IPS-15b (cell line): ENCODE data around the gene ZFAND4.
"Not testable (repeated sequence)": the region's sequence is repeated elsewhere in the genome, so short reads cannot be mapped to it uniquely, and the experiment has no call there.

Source experiments
- H3K27me3 ChIP-seq: one replicate; pipeline ENCODE4 v1.6.1; 2013; ENCODE audit warnings: low read length; ENCODE audit not compliant: control insufficient read depth, insufficient read depth
- H3K36me3 ChIP-seq: one replicate; pipeline ENCODE4 v1.6.1; 2013; ENCODE audit warnings: low read length; ENCODE audit not compliant: control insufficient read depth, insufficient read depth
- H3K4me1 ChIP-seq: one replicate; pipeline ENCODE4 v1.6.1; 2013; ENCODE audit warnings: mild to moderate bottlenecking, low read length; ENCODE audit not compliant: control insufficient read depth, insufficient read depth
- H3K4me3 ChIP-seq: one replicate; pipeline ENCODE4 v1.5.1; 2013; ENCODE audit warnings: low read depth, low read length
- H3K9ac ChIP-seq: one replicate; pipeline ENCODE4 v1.6.1; 2013; ENCODE audit warnings: low read depth, mild to moderate bottlenecking, low read length
- H3K9me3 ChIP-seq: one replicate; pipeline ENCODE4 v1.6.1; 2013; ENCODE audit warnings: mild to moderate bottlenecking, low read length; ENCODE audit not compliant: control insufficient read depth, insufficient read depth

ZFAND4 gene

GRCh38 chr10:45657033-45657926, 15.3 kb downstream of the ZFAND4 start:
- Histone ChIP-seq H3K27me3 (no peaks in the 10 kb centered on the region), H3K36me3 (no peaks in the 10 kb centered on the region), H3K4me1 (no peaks in the 10 kb centered on the region), H3K9ac (no peak overlapping the region), H3K4me3 (no peak overlapping the region), H3K9me3 (no peaks in the 10 kb centered on the region)

- Histone ChIP-seq H3K4me3 (no peak overlapping the region), H3K4me1 (no peaks in the 10 kb centered on the region), H3K36me3 (no peaks in the 10 kb centered on the region), H3K27me3 (no peaks in the 10 kb centered on the region), H3K9me3 (no peaks in the 10 kb centered on the region), H3K9ac (no peak overlapping the region)
These were observed 17.4 kb downstream of the ZFAND4 start for GRCh38 chr10:45655219-45655618.

GRCh38 chr10:45654753-45655141, 17.8 kb downstream of the ZFAND4 start:
- not testable (repeated sequence) for H3K36me3 ChIP-seq, H3K4me3 ChIP-seq, H3K4me1 ChIP-seq, H3K9ac ChIP-seq, H3K27me3 ChIP-seq, H3K9me3 ChIP-seq

GRCh38 chr10:45653454-45653853, 19.1 kb downstream of the ZFAND4 start:
- no peaks in the 10 kb centered on the region for H3K36me3 ChIP-seq
- no peaks in the 10 kb centered on the region for H3K9me3 ChIP-seq
- H3K9ac ChIP-seq, result no peak overlapping the region
- no peaks in the 10 kb centered on the region for H3K27me3 ChIP-seq
- no peak overlapping the region for H3K4me3 ChIP-seq
- H3K4me1 ChIP-seq, result no peaks in the 10 kb centered on the region

DNA sequence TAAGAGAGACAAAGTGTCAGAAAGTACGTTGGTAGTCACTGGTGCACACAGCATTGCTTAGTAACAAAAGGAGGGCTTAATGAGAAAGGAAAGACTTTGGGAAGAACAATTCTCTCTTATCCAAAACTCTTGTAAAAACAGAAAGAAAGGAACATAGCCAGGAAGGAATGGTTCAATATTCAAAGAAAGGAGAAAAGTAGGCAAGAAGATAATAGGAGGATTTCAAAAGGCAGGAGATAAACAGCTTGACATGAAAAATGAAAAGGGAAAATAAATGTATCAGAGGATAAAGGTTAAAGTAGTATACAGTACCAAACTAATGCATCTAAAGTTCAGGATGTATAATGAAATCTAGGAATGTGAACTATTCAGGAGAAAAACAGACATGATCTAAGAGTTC, 20.1 kb downstream of the ZFAND4 start:
- H3K4me1 ChIP-seq, result no peaks in the 10 kb centered on the region
- no peaks in the 10 kb centered on the region for H3K9me3 ChIP-seq
- H3K36me3 ChIP-seq, result peaks cover 3% of the 10 kb centered on the region
- H3K9ac ChIP-seq, result no peak overlapping the region
- no peaks in the 10 kb centered on the region for H3K27me3 ChIP-seq
- H3K4me3 ChIP-seq, result no peak overlapping the region

- H3K4me1 ChIP-seq, result no peaks in the 10 kb centered on the region
- H3K27me3 ChIP-seq, result no peaks in the 10 kb centered on the region
- no peak overlapping the region for H3K9ac ChIP-seq
- H3K9me3 ChIP-seq, result no peaks in the 10 kb centered on the region
- H3K36me3 ChIP-seq, result peaks cover 10% of the 10 kb centered on the region
- no peak overlapping the region for H3K4me3 ChIP-seq
These were observed 23.3 kb downstream of the ZFAND4 start for GRCh38 chr10:45649296-45649695.

GRCh38 chr10:45647118-45647517, 25.5 kb downstream of the ZFAND4 start:
- H3K9ac ChIP-seq, result no peak overlapping the region
- H3K9me3 ChIP-seq, result no peaks in the 10 kb centered on the region
- H3K4me1 ChIP-seq, result no peaks in the 10 kb centered on the region
- H3K27me3 ChIP-seq, result no peaks in the 10 kb centered on the region
- peaks cover 10% of the 10 kb centered on the region for H3K36me3 ChIP-seq
- H3K4me3 ChIP-seq, result no peak overlapping the region

GRCh38 chr10:45646384-45647050, 26.1 kb downstream of the ZFAND4 start:
- no peaks in the 10 kb centered on the region for H3K4me1 ChIP-seq
- H3K9ac ChIP-seq, result no peak overlapping the region
- no peaks in the 10 kb centered on the region for H3K9me3 ChIP-seq
- H3K27me3 ChIP-seq, result no peaks in the 10 kb centered on the region
- peaks cover 10% of the 10 kb centered on the region for H3K36me3 ChIP-seq
- no peak overlapping the region for H3K4me3 ChIP-seq

GRCh38 chr10:45644527-45644926, 28.0 kb downstream of the ZFAND4 start:
- H3K36me3 ChIP-seq, result peaks cover 10% of the 10 kb centered on the region
- no peaks in the 10 kb centered on the region for H3K9me3 ChIP-seq

GRCh38 chr10:45640941-45641340, 31.6 kb downstream of the ZFAND4 start:
- H3K9me3 ChIP-seq, result no peaks in the 10 kb centered on the region
- H3K9ac ChIP-seq, result no peak overlapping the region
- no peaks in the 10 kb centered on the region for H3K27me3 ChIP-seq
- H3K4me3 ChIP-seq, result no peak overlapping the region
- H3K4me1 ChIP-seq, result no peaks in the 10 kb centered on the region
- H3K36me3 ChIP-seq, result no peaks in the 10 kb centered on the region

More at GRCh38 chr10:45644527-45644926, 28.0 kb downstream of the ZFAND4 start:
- Histone ChIP-seq H3K4me1 (no peaks in the 10 kb centered on the region), H3K4me3 (no peak overlapping the region), H3K9ac (no peak overlapping the region), H3K27me3 (no peaks in the 10 kb centered on the region)

DNA sequence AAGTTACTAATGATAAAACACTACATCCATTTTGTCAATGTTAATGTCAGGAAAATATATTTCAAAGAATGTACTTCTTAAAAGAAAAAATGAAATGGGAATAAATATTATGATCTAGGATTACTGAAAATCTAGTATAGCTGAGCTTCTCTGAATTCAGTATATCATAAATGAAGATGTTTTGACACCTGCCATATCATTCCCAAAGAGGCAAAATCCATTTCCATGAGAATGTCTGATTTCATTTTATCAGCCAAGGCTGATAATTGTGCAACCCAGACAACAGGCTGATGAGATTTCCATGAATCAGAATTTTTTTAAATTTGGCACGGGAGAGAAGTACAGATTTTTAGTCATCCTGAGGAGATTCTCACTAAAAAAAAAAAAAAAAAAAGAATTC, 32.5 kb downstream of the ZFAND4 start:
- H3K36me3 ChIP-seq, result no peaks in the 10 kb centered on the region
- H3K27me3 ChIP-seq, result no peaks in the 10 kb centered on the region
- no peak overlapping the region for H3K4me3 ChIP-seq
- H3K9ac ChIP-seq, result no peak overlapping the region
- no peaks in the 10 kb centered on the region for H3K9me3 ChIP-seq
- no peaks in the 10 kb centered on the region for H3K4me1 ChIP-seq
